ENCODE data around the gene GFI1.

The GFI1 gene

DNA sequence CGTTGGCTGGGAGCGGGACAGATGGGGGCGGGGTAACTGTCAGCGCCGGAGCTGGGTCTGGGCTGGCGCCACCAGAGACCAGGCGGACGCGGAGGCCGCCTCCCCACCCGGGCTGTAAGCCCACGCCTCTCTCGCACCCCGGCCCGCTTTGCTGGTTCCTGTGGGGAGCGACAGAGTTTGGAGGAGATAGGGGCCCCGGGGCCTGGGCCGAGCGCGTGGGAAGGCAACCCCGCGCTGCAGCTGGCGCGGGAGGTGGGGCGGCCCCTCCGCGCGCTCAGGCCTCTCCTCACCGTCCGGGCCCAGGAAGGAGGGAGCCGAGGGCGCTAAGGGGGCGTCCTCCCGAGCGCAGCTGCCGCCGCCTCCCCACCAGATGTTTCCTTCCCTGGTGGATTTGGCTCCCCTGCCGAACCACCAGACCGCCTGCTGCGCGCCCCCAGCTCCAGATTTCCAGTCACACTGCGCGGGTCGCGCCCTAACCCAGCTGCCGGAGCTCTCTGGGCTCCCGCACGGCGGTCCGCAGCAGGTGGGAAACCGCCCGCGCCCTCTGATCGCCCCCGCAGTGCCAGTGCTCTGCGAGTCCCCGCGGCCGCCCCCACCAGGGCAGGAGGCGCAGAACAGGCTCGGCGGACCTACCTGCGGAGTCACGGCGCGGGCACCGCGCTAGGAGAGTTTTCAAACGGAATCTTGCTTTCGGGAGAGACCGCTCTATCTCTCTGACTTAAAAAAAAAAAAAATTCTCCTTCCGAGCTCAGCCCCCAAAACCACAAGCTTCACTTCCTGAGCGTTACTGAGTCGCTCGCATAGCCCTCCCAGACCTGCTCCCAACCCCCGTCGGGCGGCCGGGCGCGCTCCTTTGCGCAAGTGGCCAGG is 1.1 kb downstream of the GFI1 start:
- TF ChIP-seq, protein P1, sequence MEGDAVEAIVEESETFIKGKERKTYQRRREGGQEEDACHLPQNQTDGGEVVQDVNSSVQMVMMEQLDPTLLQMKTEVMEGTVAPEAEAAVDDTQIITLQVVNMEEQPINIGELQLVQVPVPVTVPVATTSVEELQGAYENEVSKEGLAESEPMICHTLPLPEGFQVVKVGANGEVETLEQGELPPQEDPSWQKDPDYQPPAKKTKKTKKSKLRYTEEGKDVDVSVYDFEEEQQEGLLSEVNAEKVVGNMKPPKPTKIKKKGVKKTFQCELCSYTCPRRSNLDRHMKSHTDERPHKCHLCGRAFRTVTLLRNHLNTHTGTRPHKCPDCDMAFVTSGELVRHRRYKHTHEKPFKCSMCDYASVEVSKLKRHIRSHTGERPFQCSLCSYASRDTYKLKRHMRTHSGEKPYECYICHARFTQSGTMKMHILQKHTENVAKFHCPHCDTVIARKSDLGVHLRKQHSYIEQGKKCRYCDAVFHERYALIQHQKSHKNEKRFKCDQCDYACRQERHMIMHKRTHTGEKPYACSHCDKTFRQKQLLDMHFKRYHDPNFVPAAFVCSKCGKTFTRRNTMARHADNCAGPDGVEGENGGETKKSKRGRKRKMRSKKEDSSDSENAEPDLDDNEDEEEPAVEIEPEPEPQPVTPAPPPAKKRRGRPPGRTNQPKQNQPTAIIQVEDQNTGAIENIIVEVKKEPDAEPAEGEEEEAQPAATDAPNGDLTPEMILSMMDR (IDR thresholded peaks at IDR 0.05; ENCODE audit: low read depth, low read length): no peak
- H3K4me3 ChIP-seq (ENCODE audit: low read depth, low read length): peak overlapping the region; percentile 47

DNA sequence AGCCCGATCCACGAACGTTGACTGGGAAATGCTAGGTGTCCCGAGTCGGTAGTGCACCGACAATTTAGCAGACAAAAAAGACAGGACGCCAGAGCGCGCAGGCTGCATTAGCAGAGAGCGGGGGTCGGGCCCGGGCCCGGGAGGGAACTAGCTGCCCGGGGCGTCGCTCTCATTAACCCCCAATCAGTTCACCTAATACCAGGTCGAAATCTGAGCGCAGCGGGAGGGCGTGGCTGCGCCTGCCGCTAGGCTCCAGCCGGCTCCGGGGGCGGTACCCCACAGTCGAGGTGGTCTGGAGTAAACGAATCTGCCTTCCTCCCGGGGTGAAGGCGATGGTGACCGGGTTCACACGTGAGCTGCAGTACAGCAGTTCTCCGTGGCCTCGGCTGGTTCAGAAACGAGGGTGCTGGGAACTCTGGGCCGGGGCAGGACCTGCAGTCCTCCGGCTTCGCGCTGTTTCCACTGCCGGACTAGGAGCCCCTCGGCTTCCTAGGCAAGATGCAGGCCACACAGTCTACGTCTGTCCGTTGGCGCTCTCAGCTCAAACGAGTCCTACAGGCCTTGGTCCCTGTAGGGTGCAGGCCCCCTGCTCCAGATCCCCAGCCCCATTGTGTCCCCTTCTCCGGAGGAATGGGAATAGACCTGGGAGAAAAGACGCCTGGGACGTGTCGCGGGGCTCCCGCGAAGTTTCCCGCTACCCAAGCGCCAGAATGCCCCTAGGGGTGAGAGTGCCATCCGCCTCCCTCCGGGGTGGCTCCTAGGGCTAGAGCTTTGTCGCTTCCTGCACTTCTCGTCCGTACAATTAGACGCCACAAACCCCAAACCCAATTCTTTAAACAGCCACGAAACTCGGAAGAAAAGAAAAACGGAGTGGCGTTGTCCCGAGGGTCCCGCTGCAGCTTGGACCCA is 2.0 kb downstream of the GFI1 start:
- TF ChIP-seq, protein P1 (IDR thresholded peaks at IDR 0.05; ENCODE audit: low read depth, low read length): no peak
- peak overlapping the region; percentile 47 for H3K4me3 ChIP-seq (ENCODE audit: low read depth, low read length)

DNA sequence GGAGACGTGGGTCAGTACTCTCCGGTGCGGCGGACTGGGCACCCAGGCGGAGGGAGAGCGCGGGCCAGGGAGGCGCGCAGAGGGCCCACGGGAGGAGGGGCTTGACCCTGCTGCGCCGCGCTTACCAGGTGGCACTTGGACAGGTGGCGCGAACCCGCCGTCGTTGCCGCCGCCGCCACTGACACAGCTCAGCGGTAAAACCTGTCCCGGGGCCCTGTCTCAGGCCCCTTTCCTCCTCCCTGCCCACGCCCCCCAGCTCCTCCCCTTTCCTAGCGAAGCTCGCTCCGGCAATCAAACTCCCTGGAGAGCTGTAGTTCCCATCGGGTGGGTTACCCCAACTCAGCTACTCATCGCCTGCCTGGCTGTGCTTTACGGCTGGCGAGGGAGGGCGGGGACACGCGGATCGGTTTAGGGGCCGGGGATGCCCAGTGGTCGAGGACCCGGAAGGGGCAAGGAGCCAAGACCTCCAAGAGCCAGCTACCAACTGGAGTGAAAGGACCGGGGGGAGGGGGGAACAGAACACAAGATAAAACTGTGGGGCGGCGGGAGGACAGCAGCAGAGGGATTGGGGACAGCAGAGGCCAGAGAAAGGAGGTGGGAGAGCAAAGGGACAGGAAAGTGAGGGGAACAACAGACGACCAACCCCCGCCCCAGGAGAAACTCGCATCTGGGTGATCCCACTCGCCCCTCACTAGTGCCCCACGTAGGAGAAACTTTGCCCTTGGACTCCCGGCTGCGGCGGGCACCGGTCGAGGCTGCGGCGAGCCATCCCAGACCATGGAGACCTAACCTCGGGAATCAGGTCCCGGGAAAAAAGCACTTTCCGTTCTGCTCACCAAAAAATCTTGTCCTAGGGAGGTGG is 2.9 kb downstream of the GFI1 start:
- no peak overlapping the region for H3K4me3 ChIP-seq (ENCODE audit: low read depth, low read length)
- TF ChIP-seq, protein P1 (IDR thresholded peaks at IDR 0.05; ENCODE audit: low read depth, low read length): no peak

DNA sequence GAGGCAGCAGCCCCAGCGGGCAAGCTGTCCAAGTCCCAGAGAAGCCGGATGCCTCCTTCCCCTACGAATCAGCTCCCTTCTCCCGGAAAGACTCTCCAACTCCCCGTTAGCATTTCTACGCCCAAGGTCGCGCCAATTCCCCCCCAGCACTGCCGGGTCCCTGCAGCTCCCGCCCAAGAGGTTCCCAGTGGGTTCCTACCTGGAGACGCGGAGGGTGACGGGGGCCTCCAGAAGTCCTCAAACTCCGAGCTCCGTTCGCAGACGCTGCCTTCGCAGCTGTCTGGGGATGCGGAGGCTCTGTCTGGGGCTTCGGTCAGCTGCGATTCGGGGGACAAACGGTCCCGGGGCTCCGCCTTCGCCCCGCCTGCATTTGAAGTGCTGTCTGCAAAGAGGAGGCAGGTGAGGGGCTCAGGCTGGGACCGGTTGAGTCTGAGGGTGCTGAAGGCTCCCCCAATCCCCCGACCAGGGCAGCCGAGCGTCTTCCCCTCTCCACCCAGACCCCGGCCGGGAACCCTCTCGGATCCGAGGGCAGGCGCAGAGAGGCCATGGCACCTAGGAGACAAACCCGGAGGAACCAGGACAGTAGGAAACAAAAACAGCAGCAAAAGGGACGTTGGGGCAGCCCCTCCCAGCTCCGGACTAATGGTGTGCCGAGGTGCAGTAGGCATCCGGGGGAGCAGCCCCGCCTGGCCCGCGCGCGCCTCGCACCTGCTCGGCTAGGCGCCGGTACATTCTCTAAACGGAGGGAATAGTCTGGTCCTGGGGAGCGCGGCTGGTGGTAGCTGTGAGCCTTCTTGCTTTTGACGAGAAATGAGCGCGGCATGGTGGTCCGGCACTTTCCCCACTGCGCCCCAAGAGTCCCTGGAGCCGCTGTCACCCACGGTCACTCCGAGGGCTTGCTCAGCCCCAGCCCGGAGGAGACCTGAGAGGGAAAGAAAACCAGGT is 3.8 kb downstream of the GFI1 start:
- H3K4me3 ChIP-seq (ENCODE audit: low read depth, low read length): peak overlapping the region; percentile 37
- TF ChIP-seq, protein P1 (IDR thresholded peaks at IDR 0.05; ENCODE audit: low read depth, low read length): no peak

DNA sequence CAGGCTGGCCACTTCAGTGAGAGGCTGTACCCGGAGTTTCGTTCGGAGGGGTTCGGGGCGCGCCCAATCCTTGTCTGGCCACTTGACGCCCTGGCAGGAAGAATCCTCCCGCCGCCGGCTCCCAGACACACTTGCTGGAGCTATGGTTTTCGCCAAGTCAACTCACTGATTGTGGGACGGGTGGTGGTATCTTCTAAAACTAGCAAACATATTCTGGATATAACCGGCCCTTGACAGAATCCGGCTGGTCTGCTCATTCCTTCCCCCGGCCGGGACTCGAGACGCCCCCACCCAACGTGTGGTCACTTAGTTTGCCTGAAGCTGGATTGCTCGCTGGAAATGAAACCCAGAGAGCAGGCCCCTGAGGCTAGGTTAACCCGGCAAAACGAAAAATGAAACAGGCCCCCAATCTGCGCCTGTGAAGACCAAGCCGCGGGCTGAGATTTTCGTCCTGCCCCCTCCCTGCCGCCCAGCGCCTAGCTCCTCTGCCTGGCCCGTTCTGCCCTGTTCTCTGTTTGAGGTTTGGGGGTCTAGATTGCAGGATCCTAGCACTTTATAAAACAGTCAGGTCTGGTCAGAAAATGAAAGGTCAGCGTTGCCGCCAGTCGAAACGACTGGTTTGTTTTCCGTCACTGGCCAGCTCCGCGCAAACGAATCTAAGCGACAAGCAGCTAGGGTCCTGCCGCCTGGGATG is 4.6 kb downstream of the GFI1 start:
- TF ChIP-seq, protein P1 (IDR thresholded peaks at IDR 0.05; ENCODE audit: low read depth, low read length): no peak
- H3K4me3 ChIP-seq (ENCODE audit: low read depth, low read length): peak overlapping the region; percentile 37

DNA sequence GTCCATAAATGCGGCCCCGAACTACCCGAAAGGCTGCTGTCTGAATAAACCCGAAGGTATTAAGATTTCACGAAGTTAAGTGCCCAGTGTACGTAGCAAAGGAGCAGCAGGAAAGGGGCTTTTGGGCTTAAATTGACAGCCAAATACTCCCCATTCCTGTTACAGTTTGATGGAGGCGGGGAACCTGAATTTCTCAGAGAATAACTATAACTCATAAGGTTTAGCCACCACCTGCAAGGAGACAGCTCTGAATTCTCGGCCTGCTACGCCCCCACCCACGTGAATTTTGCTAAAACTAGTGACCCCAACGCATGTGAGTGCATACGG is 5.2 kb downstream of the GFI1 start:
- TF ChIP-seq, protein P1 (IDR thresholded peaks at IDR 0.05; ENCODE audit: low read depth, low read length): no peak
- no peak overlapping the region for H3K4me3 ChIP-seq (ENCODE audit: low read depth, low read length)
